HG03521 (cell line): Measurements from ENCODE around the gene AFDN.
"Not testable (repeated sequence)": the region's sequence is repeated elsewhere in the genome, so short reads cannot be mapped to it uniquely, and the experiment has no call there.

Experiments
- ATAC-seq: cut with Tn5 transposase; IDR thresholded peaks from one replicate; pipeline ENCODE4 v1.9.1; 2021; ENCODE audit warnings: mild to moderate bottlenecking, moderate library complexity; ENCODE audit not compliant: unreplicated experiment

The AFDN gene

DNA sequence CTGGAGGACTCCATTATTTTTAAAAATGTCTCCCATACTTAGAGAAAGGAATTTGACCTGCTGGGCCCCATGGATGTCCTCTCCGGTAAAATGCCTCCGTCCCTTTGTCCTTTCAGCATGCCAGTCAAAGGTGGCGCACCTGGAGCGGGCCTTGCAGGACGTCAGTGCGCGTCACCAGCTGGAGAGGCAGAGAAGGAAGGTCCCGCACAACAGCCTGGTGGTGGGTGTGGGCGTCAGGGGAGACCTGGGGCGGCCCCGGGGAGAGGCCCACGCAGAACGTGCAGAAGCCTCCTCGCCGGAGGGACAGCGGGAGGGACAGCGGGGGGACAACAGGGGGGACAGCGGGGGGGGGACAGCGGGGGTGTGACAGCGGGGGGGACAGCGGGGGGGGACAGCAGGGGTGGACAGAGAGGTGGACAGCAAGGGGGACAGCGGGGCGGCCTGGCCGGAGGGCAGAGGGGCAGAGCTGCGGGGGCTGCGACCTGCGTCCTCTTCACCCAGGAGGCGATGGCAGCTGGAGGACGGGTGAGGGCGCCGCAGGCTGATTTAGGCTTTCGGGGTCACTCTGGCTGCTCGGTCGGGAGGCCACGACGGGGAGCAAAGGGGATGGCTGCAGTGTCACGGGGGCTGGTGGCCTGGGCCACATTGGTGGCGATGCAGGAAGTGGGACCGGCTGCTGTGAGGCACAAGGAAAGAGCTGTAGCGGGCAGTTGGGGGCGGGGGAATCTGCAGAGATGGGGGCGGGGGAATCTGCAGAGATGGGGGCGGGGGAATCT lies 169.9 kb downstream of the AFDN start:
- ATAC-seq, result no peak

DNA sequence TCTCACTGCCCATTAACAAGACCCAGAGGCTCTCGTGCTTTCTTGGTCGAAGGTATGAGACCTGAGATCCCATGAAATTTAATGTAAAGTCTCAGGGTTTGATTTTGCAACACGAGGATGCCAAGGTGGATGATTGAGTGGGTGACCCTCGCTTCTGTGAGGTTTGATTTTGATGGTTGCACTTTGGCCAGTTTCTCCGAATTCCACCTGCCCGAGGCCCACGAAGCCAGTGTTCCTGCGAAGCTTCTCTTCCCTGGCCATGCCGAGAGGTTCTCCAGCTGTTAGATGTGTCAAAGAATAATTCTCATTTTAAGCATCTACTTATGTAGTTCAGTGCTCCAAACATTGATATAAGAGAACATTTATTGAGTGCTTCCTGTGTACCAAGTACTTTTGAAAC lies 170.9 kb downstream of the AFDN start, which contains the start of gene KIF25:
KIF25 (plus strand) TSS at position 30 of the 400 bp plus-strand sequence. CDS start 31,915 bp downstream, outside the sequence.
- no peak for ATAC-seq

DNA sequence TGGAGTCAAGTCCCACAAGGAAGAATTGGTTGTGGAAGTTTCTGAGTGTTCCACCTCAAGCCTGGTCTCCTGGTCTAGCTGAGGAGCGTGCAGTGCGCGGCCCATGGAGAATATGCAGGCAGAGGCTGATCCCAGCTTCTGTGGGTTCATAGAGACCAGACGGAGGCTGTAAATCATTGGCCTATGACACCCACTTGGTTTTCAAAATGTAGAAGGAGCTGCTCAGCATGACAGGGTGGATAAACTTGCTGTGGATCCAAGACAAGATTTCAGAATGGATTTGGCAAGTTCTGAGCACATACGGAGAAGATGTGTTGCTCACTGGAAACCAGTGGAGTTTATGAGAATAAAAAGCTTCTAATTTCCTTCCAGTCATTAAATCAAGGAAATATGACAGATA lies 171.5 kb downstream of the AFDN start:
- no peak for ATAC-seq

- ATAC-seq, result no peak
These were observed 173.7 kb downstream of the AFDN start for GRCh38 chr6:168000198-168001028.

DNA sequence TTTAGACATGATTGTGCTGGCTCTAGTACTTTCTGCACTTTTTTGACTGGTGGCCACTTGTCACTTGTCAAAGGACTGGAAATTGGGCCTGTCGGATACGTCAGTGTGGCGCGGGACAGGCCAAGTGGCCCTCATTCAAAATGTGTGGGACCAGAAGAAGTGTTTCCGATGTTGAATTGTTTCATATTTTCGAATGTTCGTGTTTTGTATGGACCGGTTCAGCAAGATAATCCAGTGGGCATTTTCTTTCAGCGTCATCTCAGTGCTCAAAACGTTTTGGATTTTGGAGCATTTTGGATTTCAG lies 174.3 kb downstream of the AFDN start:
- no peak for ATAC-seq

DNA sequence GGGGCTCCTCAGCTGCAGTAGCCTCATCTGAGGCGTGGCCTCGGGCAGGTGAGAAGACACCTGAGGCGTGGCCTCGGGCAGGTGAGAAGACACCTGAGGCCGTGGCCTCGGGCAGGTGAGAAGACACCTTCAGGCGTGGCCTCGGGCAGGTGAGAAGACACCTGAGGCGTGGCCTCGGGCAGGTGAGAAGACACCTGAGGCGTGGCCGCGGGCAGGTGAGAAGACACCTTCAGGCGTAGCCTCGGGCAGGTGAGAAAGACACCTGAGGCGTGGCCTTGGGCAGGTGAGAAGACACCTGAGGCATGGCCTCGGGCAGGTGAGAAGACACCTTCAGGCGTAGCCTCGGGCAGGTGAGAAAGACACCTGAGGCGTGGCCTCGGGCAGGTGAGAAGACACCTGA lies 174.8 kb downstream of the AFDN start:
- not testable (repeated sequence) for ATAC-seq

- ATAC-seq, result no peak
These were observed 176.1 kb downstream of the AFDN start for GRCh38 chr6:168002804-168003203.

DNA sequence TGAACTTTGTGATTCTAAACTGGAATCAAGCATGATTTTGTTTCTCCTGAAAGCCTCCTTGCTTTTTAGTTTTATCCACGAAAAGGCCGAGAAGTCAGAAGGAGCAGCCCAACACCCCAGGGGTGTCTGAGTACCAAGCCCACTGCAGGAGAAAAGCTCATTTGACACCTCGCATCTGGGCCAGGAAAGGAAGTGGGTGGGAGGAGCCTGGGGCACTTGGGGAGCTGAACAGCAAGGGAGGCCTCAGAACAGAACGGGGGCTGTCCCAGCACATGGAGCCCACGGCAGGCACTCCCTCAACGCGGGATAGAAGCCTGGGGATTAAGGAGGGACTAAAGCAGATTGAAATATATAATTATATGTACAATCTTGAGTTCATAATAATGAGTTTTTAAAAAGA lies 177.3 kb downstream of the AFDN start:
- no peak for ATAC-seq

- no peak for ATAC-seq
These were observed 178.2 kb downstream of the AFDN start for GRCh38 chr6:168004945-168005344.

- ATAC-seq, result no peak
These were observed 179.1 kb downstream of the AFDN start for GRCh38 chr6:168005796-168006195.

- ATAC-seq, result no peak
These were observed 181.1 kb downstream of the AFDN start for GRCh38 chr6:168007592-168008338.

GRCh38 chr6:168009331-168009730 lies 182.6 kb downstream of the AFDN start:
- ATAC-seq, result no peak

DNA sequence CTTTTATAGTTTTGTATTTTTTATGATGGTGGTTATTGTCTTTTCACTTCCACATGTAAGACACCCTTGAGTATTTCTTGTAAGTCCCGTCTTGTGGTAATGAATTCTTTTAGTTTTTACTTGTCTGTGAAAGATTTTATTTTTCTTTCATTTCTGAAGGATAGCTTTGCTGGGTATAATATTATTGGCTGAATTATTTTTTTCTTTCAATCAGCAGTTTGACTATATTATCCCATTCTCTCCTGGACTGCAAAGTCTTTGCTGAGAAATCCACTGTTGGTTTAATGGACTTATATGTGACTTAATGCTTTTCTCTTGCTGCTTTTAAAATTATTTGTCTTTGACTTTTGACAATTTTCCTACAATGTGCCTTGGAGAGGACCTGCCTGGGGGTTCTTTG lies 184.6 kb downstream of the AFDN start:
- ATAC-seq, result no peak

GRCh38 chr6:168012431-168013249 lies 185.9 kb downstream of the AFDN start:
- no peak for ATAC-seq

- ATAC-seq, result no peak
These were observed 186.7 kb downstream of the AFDN start for GRCh38 chr6:168013250-168013915.

- no peak for ATAC-seq
These were observed 187.7 kb downstream of the AFDN start for GRCh38 chr6:168014428-168014827.

DNA sequence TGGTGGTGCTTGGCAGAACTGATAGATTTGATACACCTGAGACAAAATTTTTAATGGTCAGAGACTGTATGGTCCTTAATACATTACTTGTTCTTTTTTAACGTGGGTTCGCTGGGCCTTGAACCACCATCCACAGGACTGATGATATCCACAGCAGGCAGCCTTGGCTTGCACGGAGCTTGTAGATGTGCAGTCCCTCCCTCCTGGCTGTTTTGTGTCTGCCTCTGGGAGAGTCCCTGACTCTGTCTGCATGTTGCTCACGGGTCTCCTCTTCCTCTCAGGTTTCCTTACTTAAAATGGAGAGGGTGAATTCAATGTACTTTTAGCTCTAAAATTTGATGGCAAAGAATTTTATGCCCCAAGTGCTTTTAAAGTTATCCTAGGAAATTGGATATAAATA lies 188.3 kb downstream of the AFDN start:
- ATAC-seq, result no peak

DNA sequence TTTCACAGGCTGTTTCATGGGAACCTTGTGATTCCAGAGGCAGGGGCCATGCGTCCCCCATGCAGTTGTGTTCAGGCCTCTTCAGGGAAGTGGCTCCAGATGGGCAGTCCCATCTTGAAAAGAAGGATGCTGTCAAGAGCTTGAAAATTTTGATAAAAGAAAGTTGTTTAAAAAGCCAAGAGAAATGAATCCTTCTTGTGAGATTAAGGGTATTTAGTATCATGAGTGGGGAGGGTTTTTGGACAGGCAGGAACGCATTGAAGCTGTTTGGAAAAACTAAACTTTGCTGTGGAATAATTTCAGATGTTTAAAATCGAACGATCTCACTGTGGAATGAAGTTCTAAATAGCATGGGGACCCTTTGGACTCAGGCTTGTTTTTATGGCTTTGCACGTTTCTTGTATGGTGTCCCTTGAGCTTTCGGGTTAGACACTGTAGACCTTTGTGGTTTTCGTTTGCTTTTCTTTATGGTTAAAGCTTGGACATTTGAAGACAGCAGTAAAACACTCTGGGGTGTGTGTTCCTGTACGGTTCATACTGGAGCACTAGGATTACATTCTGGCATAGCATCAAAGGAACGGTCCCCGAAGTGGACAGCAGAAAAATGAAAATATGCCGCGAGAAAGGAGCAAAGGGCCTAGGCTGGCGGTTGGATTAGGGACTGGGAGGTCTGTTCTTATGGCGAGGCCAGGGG lies 188.9 kb downstream of the AFDN start:
- ATAC-seq, result no peak

DNA sequence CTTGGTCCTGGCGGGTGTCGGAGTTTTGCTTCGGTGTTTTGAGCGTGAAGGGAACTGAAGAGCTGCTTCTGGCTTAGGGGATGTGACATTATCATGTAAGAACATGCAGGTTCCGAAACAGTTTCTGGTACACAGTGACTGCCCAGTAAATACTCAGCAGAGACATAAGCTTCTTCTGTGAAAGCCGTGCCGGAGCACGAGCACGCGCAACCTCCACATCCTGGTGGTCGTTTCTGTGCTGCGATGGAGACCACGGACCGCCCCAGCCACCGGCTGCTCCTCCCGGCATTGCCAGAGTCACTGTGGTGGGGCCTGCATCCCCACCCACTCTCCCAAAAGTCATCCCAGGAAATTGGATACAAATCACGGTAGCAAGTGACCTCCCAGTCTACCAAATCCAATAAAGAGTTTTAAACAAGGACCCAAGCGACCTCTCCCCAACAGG lies 189.5 kb downstream of the AFDN start:
- ATAC-seq, result no peak
